Measurements from ENCODE around the gene TM4SF1. TPM values are rescaled to one million over a fixed set of nuclear protein-coding genes. Genes with fewer than 3 reads are reported as not detected.

TM4SF1 gene, protein sequence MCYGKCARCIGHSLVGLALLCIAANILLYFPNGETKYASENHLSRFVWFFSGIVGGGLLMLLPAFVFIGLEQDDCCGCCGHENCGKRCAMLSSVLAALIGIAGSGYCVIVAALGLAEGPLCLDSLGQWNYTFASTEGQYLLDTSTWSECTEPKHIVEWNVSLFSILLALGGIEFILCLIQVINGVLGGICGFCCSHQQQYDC
- total RNA-seq (2011; cell fraction: chromatin; rRNA removed; ENCODE audit: low replicate concordance), result 0.33 TPM in 1 of 2 replicates, not detected in the other
- total RNA-seq (2011; cell fraction: nucleolus; rRNA removed), result 0.50 TPM in 1 of 2 replicates, not detected in the other
- not detected in 2 replicates for total RNA-seq (2011; cell fraction: nucleoplasm; rRNA removed)
- total RNA-seq (2014; rRNA removed) (not detected in 2 replicates), total RNA-seq (2014; rRNA removed; fragmentation: Illumina TruSeq; extraction: Trizol) (not detected in 2 replicates), total RNA-seq (2015; rRNA removed; fragmentation: Illumina TruSeq; extraction: Trizol) (0.11 TPM in 1 of 2 replicates, not detected in the other), total RNA-seq (2021) (0.44 and 0.67 TPM in 2 replicates), polyA plus RNA-seq (2011; rRNA removed) (0.06 and 0.12 TPM in 2 replicates), polyA plus RNA-seq (2014; fragmentation: Illumina TruSeq; extraction: Trizol) (not detected in 2 replicates), polyA plus RNA-seq (2014; fragmentation: Nextera tagmentation; extraction: Ambion mirVana) (under 1 TPM in 1 of 2 experiments, not detected in 1; 0.07 TPM), polyA plus RNA-seq (2014; rRNA removed) (0.08 TPM in 1 of 2 replicates, not detected in the other), polyA minus RNA-seq (2011; rRNA and poly(A)+ RNA removed) (0.25 and 0.60 TPM in 2 replicates), Bru-seq, nascent RNA (percentile 20 among the genes with signal in this experiment), BruChase-seq, experiment 1, labeled RNA remaining after a 2-hour chase (percentile 33 among the genes with signal in this experiment), BruChase-seq, experiment 2, labeled RNA remaining after a 6-hour chase (percentile 35 among the genes with signal in this experiment)
- polyA plus RNA-seq (2011; cell fraction: cytosol; rRNA removed), result 0.07 and 0.22 TPM in 2 replicates
- 0.13 and 0.18 TPM in 2 replicates for polyA plus RNA-seq (2011; cell fraction: nucleus; rRNA removed)
- polyA plus RNA-seq (2012), result 0.12 and 0.15 TPM in 2 replicates
- 5.1 and 13.1 TPM in 2 replicates for polyA minus RNA-seq (2011; cell fraction: cytosol; rRNA and poly(A)+ RNA removed)
- 1.4 and 2.2 TPM in 2 replicates for polyA minus RNA-seq (2011; cell fraction: nucleus; rRNA and poly(A)+ RNA removed)
- long read RNA-seq, experiment 1, result 0 reads
- long read RNA-seq, experiment 2, result 0 reads
- long read RNA-seq, experiment 3, result 0 reads

DNA sequence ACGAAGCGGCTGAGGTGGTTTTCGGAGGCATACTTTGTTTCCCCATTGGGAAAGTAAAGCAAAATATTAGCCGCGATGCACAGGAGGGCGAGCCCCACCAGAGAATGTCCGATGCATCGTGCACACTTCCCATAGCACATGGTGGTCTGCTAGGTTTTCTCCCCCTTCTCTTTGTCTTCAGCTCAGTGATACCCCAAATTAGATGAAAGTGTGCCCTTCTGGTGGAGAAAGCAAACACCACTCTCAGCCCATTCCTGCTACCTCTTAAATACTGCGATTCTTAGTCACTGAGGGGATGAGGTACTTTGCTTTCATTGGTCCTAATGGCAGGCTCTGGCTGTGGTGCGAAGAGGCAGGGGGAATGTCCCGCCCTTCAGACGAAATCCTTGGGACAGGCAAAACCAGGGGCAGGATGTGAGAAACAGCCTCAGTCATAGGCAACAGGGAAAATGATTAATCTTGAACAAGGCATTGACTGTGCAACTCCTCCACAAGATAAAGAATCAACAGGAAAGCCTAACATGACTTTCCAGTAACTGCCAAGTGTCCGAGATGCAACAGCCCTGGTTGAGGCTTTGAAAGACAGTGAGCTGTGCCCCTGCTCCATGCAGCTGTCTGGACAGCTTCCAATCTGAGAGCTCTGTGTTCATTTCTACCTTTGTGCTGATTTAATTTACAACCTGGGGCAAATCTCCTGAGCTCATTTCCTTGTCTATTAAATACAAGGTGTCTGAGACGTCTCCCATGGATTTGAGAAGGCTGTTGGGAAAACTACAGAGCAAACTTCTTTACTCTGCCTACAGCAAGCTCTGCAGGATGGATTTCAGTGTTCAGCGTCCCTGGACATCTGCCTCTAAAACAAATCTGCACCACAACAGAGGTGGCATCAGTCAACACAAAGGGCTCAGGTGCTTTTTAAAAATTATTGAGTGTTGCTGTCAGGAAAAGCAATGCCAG is at the start of gene TM4SF1:
Gene TM4SF1, minus strand, starts transcription at position 242 of the 957 bp plus-strand sequence. Its CDS starts 102 bp downstream, at position 140.
- Histone ChIP-seq H3K27me3 (ENCODE audit: control insufficient read depth in 2 of 2, insufficient read depth in 2 of 2, low read length in 2 of 2) (peaks cover 0 to 6% of the 10 kb centered on the region in 2 experiments; a peak in 3 of 5 replicates), H3K79me2 (ENCODE audit: control insufficient read depth, insufficient read depth, low read length) (no peaks in the 10 kb centered on the region), H3K4me3 (no peak within 1 kb of the TSS), H3K36me3 (ENCODE audit: control insufficient read depth, insufficient read depth, low read length) (no peaks in the 10 kb centered on the region), H3K4me1 (replicated peaks in 1 of 2; ENCODE audit: control insufficient read depth in 2 of 2, insufficient read depth in 2 of 2, low read length in 2 of 2) (no peaks in the 10 kb centered on the region), H4K20me1 (replicated peaks; ENCODE audit: control insufficient read depth, insufficient read depth, low read length) (peaks cover 2% of the 10 kb centered on the region; the same call in 1 of the 2 replicates), H3K9ac (ENCODE audit: insufficient read depth in 1 of 2, low read depth in 2 of 2, low read length in 2 of 2) (no peak within 1 kb of the TSS), H3K9me1 (ENCODE audit: control insufficient read depth, insufficient read depth, low read length) (no peaks in the 10 kb centered on the region), H3K9me3 (replicated peaks; ENCODE audit: control insufficient read depth, insufficient read depth, low read depth, low read length) (no peaks in the 10 kb centered on the region), H3K4me2 (ENCODE audit: insufficient read depth, low read length) (no peak within 1 kb of the TSS), H2AFZ (ENCODE audit: low read depth, low read length) (no peak within 1 kb of the TSS), H3K27ac (ENCODE audit: extremely low read depth, low read depth, low read length) (no peak within 1 kb of the TSS)
- intact Hi-C loops (cut with micrococcal nuclease), result no loop called here
- WGBS (ENCODE audit: insufficient coverage, low coverage, missing lambda C conversion rate), result 1% methylated on average over 15 of the region's 15 CpGs
- FAIRE-seq, result no peak
- ChIA-PET CTCF (ENCODE audit: low intra/inter-chr PET ratio) (interaction anchor here (0.7 kb wide), 1 partner anchor 1488 kb away, joined by 3 read pairs; no protein-coding TSS in a partner anchor), POLR2A (no interaction called here)
- DNase-seq (ENCODE audit: extremely low read depth in 1 of 4, low spot score in 3 of 4), result no peak
- BruUV-seq (replicated peaks), result no TSS peak
- no peak for ATAC-seq
- in situ Hi-C loops (cut with MboI), result no loop called here
- TF ChIP-seq, protein P1, sequence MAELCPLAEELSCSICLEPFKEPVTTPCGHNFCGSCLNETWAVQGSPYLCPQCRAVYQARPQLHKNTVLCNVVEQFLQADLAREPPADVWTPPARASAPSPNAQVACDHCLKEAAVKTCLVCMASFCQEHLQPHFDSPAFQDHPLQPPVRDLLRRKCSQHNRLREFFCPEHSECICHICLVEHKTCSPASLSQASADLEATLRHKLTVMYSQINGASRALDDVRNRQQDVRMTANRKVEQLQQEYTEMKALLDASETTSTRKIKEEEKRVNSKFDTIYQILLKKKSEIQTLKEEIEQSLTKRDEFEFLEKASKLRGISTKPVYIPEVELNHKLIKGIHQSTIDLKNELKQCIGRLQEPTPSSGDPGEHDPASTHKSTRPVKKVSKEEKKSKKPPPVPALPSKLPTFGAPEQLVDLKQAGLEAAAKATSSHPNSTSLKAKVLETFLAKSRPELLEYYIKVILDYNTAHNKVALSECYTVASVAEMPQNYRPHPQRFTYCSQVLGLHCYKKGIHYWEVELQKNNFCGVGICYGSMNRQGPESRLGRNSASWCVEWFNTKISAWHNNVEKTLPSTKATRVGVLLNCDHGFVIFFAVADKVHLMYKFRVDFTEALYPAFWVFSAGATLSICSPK (IDR thresholded peaks at IDR 0.05; ENCODE audit: borderline replicate concordance), result no peak
- TF ChIP-seq, protein P2, sequence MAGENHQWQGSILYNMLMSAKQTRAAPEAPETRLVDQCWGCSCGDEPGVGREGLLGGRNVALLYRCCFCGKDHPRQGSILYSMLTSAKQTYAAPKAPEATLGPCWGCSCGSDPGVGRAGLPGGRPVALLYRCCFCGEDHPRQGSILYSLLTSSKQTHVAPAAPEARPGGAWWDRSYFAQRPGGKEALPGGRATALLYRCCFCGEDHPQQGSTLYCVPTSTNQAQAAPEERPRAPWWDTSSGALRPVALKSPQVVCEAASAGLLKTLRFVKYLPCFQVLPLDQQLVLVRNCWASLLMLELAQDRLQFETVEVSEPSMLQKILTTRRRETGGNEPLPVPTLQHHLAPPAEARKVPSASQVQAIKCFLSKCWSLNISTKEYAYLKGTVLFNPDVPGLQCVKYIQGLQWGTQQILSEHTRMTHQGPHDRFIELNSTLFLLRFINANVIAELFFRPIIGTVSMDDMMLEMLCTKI (IDR thresholded peaks at IDR 0.05; ENCODE audit: partially characterized antibody), result no peak
- TF ChIP-seq ZEB2 (IDR thresholded peaks at IDR 0.05) (no peak), MYC (IDR thresholded peaks at IDR 0.05; ENCODE audit: low read depth, low read length) (no peak), MYC (CRISPR knock-in tag; IDR thresholded peaks at IDR 0.05; ENCODE audit: borderline replicate concordance, low read depth) (no peak), ZNF707 (CRISPR knock-in tag; conservative IDR thresholded peaks at IDR 0.05) (no peak)
- TF ChIP-seq, protein P3, sequence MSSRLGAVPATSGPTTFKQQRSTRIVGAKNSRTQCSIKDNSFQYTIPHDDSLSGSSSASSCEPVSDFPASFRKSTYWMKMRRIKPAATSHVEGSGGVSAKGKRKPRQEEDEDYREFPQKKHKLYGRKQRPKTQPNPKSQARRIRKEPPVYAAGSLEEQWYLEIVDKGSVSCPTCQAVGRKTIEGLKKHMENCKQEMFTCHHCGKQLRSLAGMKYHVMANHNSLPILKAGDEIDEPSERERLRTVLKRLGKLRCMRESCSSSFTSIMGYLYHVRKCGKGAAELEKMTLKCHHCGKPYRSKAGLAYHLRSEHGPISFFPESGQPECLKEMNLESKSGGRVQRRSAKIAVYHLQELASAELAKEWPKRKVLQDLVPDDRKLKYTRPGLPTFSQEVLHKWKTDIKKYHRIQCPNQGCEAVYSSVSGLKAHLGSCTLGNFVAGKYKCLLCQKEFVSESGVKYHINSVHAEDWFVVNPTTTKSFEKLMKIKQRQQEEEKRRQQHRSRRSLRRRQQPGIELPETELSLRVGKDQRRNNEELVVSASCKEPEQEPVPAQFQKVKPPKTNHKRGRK (tag; IDR thresholded peaks at IDR 0.05), result no peak
- TF ChIP-seq, protein P4, sequence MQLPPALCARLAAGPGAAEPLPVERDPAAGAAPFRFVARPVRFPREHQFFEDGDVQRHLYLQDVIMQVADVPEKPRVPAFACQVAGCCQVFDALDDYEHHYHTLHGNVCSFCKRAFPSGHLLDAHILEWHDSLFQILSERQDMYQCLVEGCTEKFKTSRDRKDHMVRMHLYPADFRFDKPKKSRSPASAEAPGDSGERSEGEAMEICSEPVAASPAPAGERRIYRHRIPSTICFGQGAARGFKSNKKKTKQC (CRISPR knock-in tag; IDR thresholded peaks at IDR 0.05), result no peak
